Adrenal gland (tissue), 5 donors: ENCODE results near the gene ZNRF1.

Experiments
- CTCF ChIP-seq, 6 experiments: fragments of 450-650 bp in 4 of 6; fragments of 200-600 bp in 2 of 6; sonication (generic) in 1 of 6; IDR thresholded peaks; 1 replicate in 5 of 6; 2 replicates in 1 of 6; pipeline versions ENCODE4 v1.5.1 to v1.8.0; 2016 to 2021; ENCODE audit warnings: antibody characterized with exemption in 6 of 6, mild to moderate bottlenecking in 2 of 6, moderate library complexity in 1 of 6
- POLR2A ChIP-seq, 2 donors: fragments of 450-650 bp; IDR thresholded peaks; one replicate each; pipeline ENCODE4 v1.6.1; 2017; ENCODE audit warnings: antibody characterized with exemption in 2 of 2, mild to moderate bottlenecking in 2 of 2, moderate library complexity in 1 of 2
- donor health status: DM: no; HTN: no; CAD: no.

- TF ChIP-seq CTCF (IDR thresholded peaks at IDR 0.05) = no peak
- TF ChIP-seq POLR2A (IDR thresholded peaks at IDR 0.05) = no peak
Observed at GRCh38 chr16:75042426-75043174, 43.8 kb downstream of the ZNRF1 start.
